ENCODE data around the gene CLASP1.
"Not testable (repeated sequence)": the region's sequence is repeated elsewhere in the genome, so short reads cannot be mapped to it uniquely, and the experiment has no call there.

- TF ChIP-seq, protein P1, sequence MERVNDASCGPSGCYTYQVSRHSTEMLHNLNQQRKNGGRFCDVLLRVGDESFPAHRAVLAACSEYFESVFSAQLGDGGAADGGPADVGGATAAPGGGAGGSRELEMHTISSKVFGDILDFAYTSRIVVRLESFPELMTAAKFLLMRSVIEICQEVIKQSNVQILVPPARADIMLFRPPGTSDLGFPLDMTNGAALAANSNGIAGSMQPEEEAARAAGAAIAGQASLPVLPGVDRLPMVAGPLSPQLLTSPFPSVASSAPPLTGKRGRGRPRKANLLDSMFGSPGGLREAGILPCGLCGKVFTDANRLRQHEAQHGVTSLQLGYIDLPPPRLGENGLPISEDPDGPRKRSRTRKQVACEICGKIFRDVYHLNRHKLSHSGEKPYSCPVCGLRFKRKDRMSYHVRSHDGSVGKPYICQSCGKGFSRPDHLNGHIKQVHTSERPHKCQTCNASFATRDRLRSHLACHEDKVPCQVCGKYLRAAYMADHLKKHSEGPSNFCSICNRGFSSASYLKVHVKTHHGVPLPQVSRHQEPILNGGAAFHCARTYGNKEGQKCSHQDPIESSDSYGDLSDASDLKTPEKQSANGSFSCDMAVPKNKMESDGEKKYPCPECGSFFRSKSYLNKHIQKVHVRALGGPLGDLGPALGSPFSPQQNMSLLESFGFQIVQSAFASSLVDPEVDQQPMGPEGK (CRISPR knock-in tag; IDR thresholded peaks at IDR 0.05; ENCODE audit: borderline replicate concordance), result not testable (repeated sequence)
- not testable (repeated sequence) for TF ChIP-seq ZC3H10 (CRISPR knock-in tag; IDR thresholded peaks at IDR 0.05); CREB5 (CRISPR knock-in tag; IDR thresholded peaks at IDR 0.05; ENCODE audit: low read depth); ZFP3 (CRISPR knock-in tag; IDR thresholded peaks at IDR 0.05); RARB (CRISPR knock-in tag; IDR thresholded peaks at IDR 0.05); ARNTL (CRISPR knock-in tag; IDR thresholded peaks at IDR 0.05; ENCODE audit: borderline replicate concordance, low read depth); ZFP30 (CRISPR knock-in tag; IDR thresholded peaks at IDR 0.05); GLIS3 (CRISPR knock-in tag; IDR thresholded peaks at IDR 0.05); TOX (CRISPR knock-in tag; IDR thresholded peaks at IDR 0.05; ENCODE audit: borderline replicate concordance); ESRRG (CRISPR knock-in tag; IDR thresholded peaks at IDR 0.05); CSDC2 (CRISPR knock-in tag; IDR thresholded peaks at IDR 0.05)
- TF ChIP-seq, protein P2, sequence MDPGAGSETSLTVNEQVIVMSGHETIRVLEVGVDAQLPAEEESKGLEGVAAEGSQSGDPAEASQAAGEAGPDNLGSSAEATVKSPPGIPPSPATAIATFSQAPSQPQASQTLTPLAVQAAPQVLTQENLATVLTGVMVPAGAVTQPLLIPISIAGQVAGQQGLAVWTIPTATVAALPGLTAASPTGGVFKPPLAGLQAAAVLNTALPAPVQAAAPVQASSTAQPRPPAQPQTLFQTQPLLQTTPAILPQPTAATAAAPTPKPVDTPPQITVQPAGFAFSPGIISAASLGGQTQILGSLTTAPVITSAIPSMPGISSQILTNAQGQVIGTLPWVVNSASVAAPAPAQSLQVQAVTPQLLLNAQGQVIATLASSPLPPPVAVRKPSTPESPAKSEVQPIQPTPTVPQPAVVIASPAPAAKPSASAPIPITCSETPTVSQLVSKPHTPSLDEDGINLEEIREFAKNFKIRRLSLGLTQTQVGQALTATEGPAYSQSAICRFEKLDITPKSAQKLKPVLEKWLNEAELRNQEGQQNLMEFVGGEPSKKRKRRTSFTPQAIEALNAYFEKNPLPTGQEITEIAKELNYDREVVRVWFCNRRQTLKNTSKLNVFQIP (CRISPR knock-in tag; IDR thresholded peaks at IDR 0.05; ENCODE audit: borderline replicate concordance, low read depth), result not testable (repeated sequence)
These were observed 96.6 kb downstream of the CLASP1 start for GRCh38 chr2:121552477-121553180.

All from SK-N-SH treated with all-trans-retinoic acid at 6 μM for 48 hours (cell line).